ENCODE data around the gene DPYSL4.

Gene DPYSL4

GRCh38 chr10:132163826-132164515 is 22.8 kb upstream of the DPYSL4 start:
- peak overlapping the region in 4 of 11 experiments; percentile 10 to 56 (median 29); a peak in 4 of 22 replicates for H3K9ac ChIP-seq
- peak overlapping the region; percentile 72 to 97 (median 88) for H3K4me2 ChIP-seq
- H3K9me3 ChIP-seq (replicated peaks in 1 of 11): no peaks in the 10 kb centered on the region
- peak overlapping the region in 1 of 11 experiments; percentile 26; a peak in 2 of 22 replicates for H3K27ac ChIP-seq
- H3K27me3 ChIP-seq: peaks cover 0 to 34% (median 7%) of the 10 kb centered on the region in 11 experiments; a peak in 11 of 22 replicates
- H3K36me3 ChIP-seq: no peaks in the 10 kb centered on the region
- no peak for TF ChIP-seq Cebpa-rat (IDR thresholded peaks at IDR 0.05)
- peaks cover 51 to 81% (median 71%) of the 10 kb centered on the region in 10 experiments for H3K4me1 ChIP-seq
- peaks cover 0 to 19% (median 0%) of the 10 kb centered on the region in 11 experiments; a peak in 9 of 22 replicates for H4K20me1 ChIP-seq
- H3K4me3 ChIP-seq: peak overlapping the region in 1 of 10 experiments; percentile 36; a peak in 3 of 20 replicates

- Histone ChIP-seq H3K27ac (no peak overlapping the region), H4K20me1 (peaks cover 0 to 27% (median under 1%) of the 10 kb centered on the region in 11 experiments; a peak in 10 of 22 replicates), H3K4me2 (peak overlapping the region; percentile 72 to 97 (median 88); a peak in 20 of 22 replicates), H3K9ac (no peak overlapping the region), H3K9me3 (replicated peaks in 1 of 11) (no peaks in the 10 kb centered on the region), H3K4me3 (no peak overlapping the region), H3K36me3 (no peaks in the 10 kb centered on the region), H3K4me1 (peaks cover 52 to 83% (median 72%) of the 10 kb centered on the region in 10 experiments), H3K27me3 (peaks cover 0 to 36% (median 7%) of the 10 kb centered on the region in 11 experiments; a peak in 12 of 22 replicates)
- no peak for TF ChIP-seq Cebpa-rat (IDR thresholded peaks at IDR 0.05)
Observed at GRCh38 chr10:132164761-132165278, 21.9 kb upstream of the DPYSL4 start.

- Histone ChIP-seq H3K9me3 (replicated peaks in 1 of 11) (no peaks in the 10 kb centered on the region), H3K9ac (no peak overlapping the region), H3K4me3 (no peak overlapping the region), H3K4me2 (peak overlapping the region in 10 of 11 experiments; percentile 22 to 97 (median 92); a peak in 18 of 22 replicates), H3K4me1 (peaks cover 59 to 90% (median 79%) of the 10 kb centered on the region in 10 experiments), H3K36me3 (no peaks in the 10 kb centered on the region), H4K20me1 (peaks cover 0 to 34% (median 7%) of the 10 kb centered on the region in 11 experiments; a peak in 17 of 22 replicates), H3K27me3 (peaks cover 0 to 42% (median 10%) of the 10 kb centered on the region in 11 experiments; a peak in 12 of 22 replicates), H3K27ac (no peak overlapping the region)
- no peak for TF ChIP-seq Cebpa-rat (IDR thresholded peaks at IDR 0.05)
Observed at GRCh38 chr10:132165416-132165980, 21.2 kb upstream of the DPYSL4 start.

GRCh38 chr10:132166216-132166950 is 20.4 kb upstream of the DPYSL4 start:
- TF ChIP-seq Cebpa-rat (IDR thresholded peaks at IDR 0.05): no peak
- Histone ChIP-seq H3K4me2 (peak overlapping the region; percentile 60 to 97 (median 88)), H3K27ac (peak overlapping the region in 3 of 11 experiments; percentile 7 to 46 (median 34); a peak in 2 of 22 replicates), H3K4me3 (peak overlapping the region in 2 of 10 experiments; percentile 15 to 28; a peak in 2 of 20 replicates), H3K27me3 (peaks cover 0 to 51% (median 10%) of the 10 kb centered on the region in 11 experiments; a peak in 13 of 22 replicates), H3K36me3 (no peaks in the 10 kb centered on the region), H3K9me3 (replicated peaks in 1 of 11) (no peaks in the 10 kb centered on the region), H3K4me1 (peaks cover 67 to 98% (median 86%) of the 10 kb centered on the region in 10 experiments), H4K20me1 (peaks cover 0 to 43% (median 14%) of the 10 kb centered on the region in 11 experiments; a peak in 17 of 22 replicates), H3K9ac (peak overlapping the region in 5 of 11 experiments; percentile 14 to 57 (median 21); a peak in 6 of 22 replicates)

- Histone ChIP-seq H3K4me2 (peak overlapping the region; percentile 60 to 97 (median 88)), H3K27ac (peak overlapping the region in 3 of 11 experiments; percentile 7 to 46 (median 34); a peak in 2 of 22 replicates), H3K4me1 (peaks cover 64 to 98% (median 86%) of the 10 kb centered on the region in 10 experiments), H3K9me3 (replicated peaks in 1 of 11) (no peaks in the 10 kb centered on the region), H3K4me3 (peak overlapping the region in 1 of 10 experiments; percentile 15; a peak in 2 of 20 replicates), H4K20me1 (peaks cover 0 to 45% (median 16%) of the 10 kb centered on the region in 11 experiments; a peak in 17 of 22 replicates), H3K9ac (peak overlapping the region in 3 of 11 experiments; percentile 18 to 57 (median 21); a peak in 2 of 22 replicates), H3K36me3 (no peaks in the 10 kb centered on the region), H3K27me3 (peaks cover 0 to 59% (median 10%) of the 10 kb centered on the region in 11 experiments; a peak in 15 of 22 replicates)
- TF ChIP-seq Cebpa-rat (IDR thresholded peaks at IDR 0.05): no peak
Observed at GRCh38 chr10:132167041-132167674, 19.6 kb upstream of the DPYSL4 start.

- no peaks in the 10 kb centered on the region for H3K36me3 ChIP-seq
- H3K4me1 ChIP-seq: peaks cover 60 to 97% (median 85%) of the 10 kb centered on the region in 10 experiments
- peak overlapping the region in 1 of 11 experiments; percentile 88; a peak in 1 of 22 replicates for H3K4me2 ChIP-seq
- peaks cover 0 to 44% (median 16%) of the 10 kb centered on the region in 11 experiments; a peak in 17 of 22 replicates for H4K20me1 ChIP-seq
- H3K9me3 ChIP-seq (replicated peaks in 1 of 11): no peaks in the 10 kb centered on the region
- no peak overlapping the region for H3K4me3 ChIP-seq
- H3K27ac ChIP-seq: no peak overlapping the region
- H3K9ac ChIP-seq: no peak overlapping the region
- no peak for TF ChIP-seq Cebpa-rat (IDR thresholded peaks at IDR 0.05)
- peaks cover 0 to 62% (median 11%) of the 10 kb centered on the region in 11 experiments; a peak in 15 of 22 replicates for H3K27me3 ChIP-seq
Observed at GRCh38 chr10:132167976-132168375, 18.8 kb upstream of the DPYSL4 start.

GRCh38 chr10:132168571-132169030 is 18.1 kb upstream of the DPYSL4 start:
- Histone ChIP-seq H4K20me1 (peaks cover 0 to 43% (median 16%) of the 10 kb centered on the region in 11 experiments; a peak in 17 of 22 replicates), H3K4me3 (no peak overlapping the region), H3K4me1 (peaks cover 54 to 91% (median 79%) of the 10 kb centered on the region in 10 experiments), H3K27ac (no peak overlapping the region), H3K27me3 (peaks cover 0 to 56% (median 11%) of the 10 kb centered on the region in 11 experiments; a peak in 15 of 22 replicates), H3K36me3 (no peaks in the 10 kb centered on the region), H3K9ac (no peak overlapping the region), H3K9me3 (replicated peaks in 1 of 11) (no peaks in the 10 kb centered on the region), H3K4me2 (peak overlapping the region in 6 of 11 experiments; percentile 12 to 97 (median 82); a peak in 7 of 22 replicates)
- no peak for TF ChIP-seq Cebpa-rat (IDR thresholded peaks at IDR 0.05)

All from BLaER1 treated with 17β-estradiol and CSF1 and Interleukin-3, amounts not matched to agents 10 nM and 100 nM (cell line).